HG03045 (cell line): ENCODE measurements around the gene RERE.
A peak's percentile ranks its signal among the peaks of the same experiment; 100 is the strongest.
"Not testable (repeated sequence)": the region's sequence is repeated elsewhere in the genome, so short reads cannot be mapped to it uniquely, and the experiment has no call there.

ENCODE experiments used
- ATAC-seq: cut with Tn5 transposase; IDR thresholded peaks from one replicate; pipeline ENCODE4 v1.9.1; 2021; ENCODE audit warnings: mild to moderate bottlenecking, moderate library complexity; ENCODE audit not compliant: unreplicated experiment

RERE gene

GRCh38 chr1:8621034-8621582, 196.3 kb downstream of the RERE start:
- not testable (repeated sequence) for ATAC-seq

GRCh38 chr1:8619917-8620502, 197.4 kb downstream of the RERE start:
- ATAC-seq: not testable (repeated sequence)

GRCh38 chr1:8619419-8619818, 198.0 kb downstream of the RERE start:
- not testable (repeated sequence) for ATAC-seq

GRCh38 chr1:8616791-8617190, 200.6 kb downstream of the RERE start:
- not testable (repeated sequence) for ATAC-seq

- not testable (repeated sequence) for ATAC-seq
These were observed 205.6 kb downstream of the RERE start for GRCh38 chr1:8611634-8612515.

GRCh38 chr1:8607906-8608305, 209.5 kb downstream of the RERE start:
- ATAC-seq: no peak

- peak; percentile 78 for ATAC-seq
These were observed 213.1 kb downstream of the RERE start for GRCh38 chr1:8604041-8604945.

- no peak for ATAC-seq
These were observed 214.2 kb downstream of the RERE start for GRCh38 chr1:8603220-8603616.

- ATAC-seq: no peak
These were observed 214.8 kb downstream of the RERE start for GRCh38 chr1:8602471-8603219.

- ATAC-seq: no peak
These were observed 217.1 kb downstream of the RERE start for GRCh38 chr1:8600336-8600735.

GRCh38 chr1:8599646-8600212, 217.7 kb downstream of the RERE start:
- no peak for ATAC-seq

GRCh38 chr1:8598783-8599182, 218.7 kb downstream of the RERE start:
- no peak for ATAC-seq

- ATAC-seq: no peak
These were observed 219.2 kb downstream of the RERE start for GRCh38 chr1:8598060-8598724.

- ATAC-seq: no peak
These were observed 220.0 kb downstream of the RERE start for GRCh38 chr1:8597455-8597854.

- no peak for ATAC-seq
These were observed 221.5 kb downstream of the RERE start for GRCh38 chr1:8595941-8596340.

GRCh38 chr1:8595332-8595731, 222.1 kb downstream of the RERE start:
- ATAC-seq: no peak

GRCh38 chr1:8593292-8593691, 224.1 kb downstream of the RERE start:
- ATAC-seq: not testable (repeated sequence)

- no peak for ATAC-seq
These were observed 225.9 kb downstream of the RERE start for GRCh38 chr1:8591569-8591968.

GRCh38 chr1:8590721-8591351, 226.6 kb downstream of the RERE start:
- no peak for ATAC-seq
